Tibial nerve (tissue), 3 donors: ENCODE data around the gene FAM72A.
"Not testable (repeated sequence)": the region's sequence is repeated elsewhere in the genome, so short reads cannot be mapped to it uniquely, and the experiment has no call there.

Experiments used
- CTCF ChIP-seq, 5 experiments: fragments of 200-600 bp in 3 of 5; fragments of 450-650 bp in 2 of 5; sonication (generic) in 3 of 5; IDR thresholded peaks; one replicate each; pipeline ENCODE4 v1.5.1; 2016 to 2019; ENCODE audit warnings: antibody characterized with exemption in 5 of 5, mild to moderate bottlenecking in 3 of 5, moderate library complexity in 2 of 5
- POLR2A ChIP-seq, 2 donors: fragments of 450-650 bp; IDR thresholded peaks; one replicate each; pipeline ENCODE4 v1.6.1; 2017; ENCODE audit warnings: antibody characterized with exemption in 2 of 2, mild to moderate bottlenecking in 2 of 2, moderate library complexity in 2 of 2

- TF ChIP-seq CTCF, POLR2A (IDR thresholded peaks at IDR 0.05): not testable (repeated sequence)
Observed at GRCh38 chr1:206225386-206225785, 22.7 kb upstream of the FAM72A start.
